Aorta (tissue), 5 donors: ENCODE data around the gene RRAS2. TPM values are rescaled to one million over a fixed set of nuclear protein-coding genes. Genes with fewer than 3 reads are reported as not detected.
A peak's percentile ranks its signal among the peaks of the same experiment; 100 is the strongest.

Source experiments
- ATAC-seq: fragments of 200-7000 bp; cut with Tn5 transposase; one replicate; pipeline ENCODE4 v1.9.1; 2022; ENCODE audit warnings: moderate library complexity; ENCODE audit not compliant: low FRiP score
- DNase-seq, 2 donors: peaks; one replicate each; pipeline ENCODE4 v3.0.0-alpha.2; 2020
- H3K27ac ChIP-seq, 2 donors: one replicate each; pipeline ENCODE4 v1.5.1; 2013; ENCODE audit warnings: low read length in 2 of 2, mild to moderate bottlenecking in 2 of 2, moderate library complexity in 2 of 2, control low read depth in 1 of 2, inconsistent platforms in 1 of 2, low read depth in 1 of 2
- H3K27me3 ChIP-seq, 2 donors: one replicate each; pipeline ENCODE4 v1.6.1; 2013; ENCODE audit warnings: control low read depth in 1 of 2, low read length in 1 of 2, mild to moderate bottlenecking in 1 of 2, moderate library complexity in 1 of 2; ENCODE audit not compliant: insufficient read depth in 2 of 2, control insufficient read depth in 1 of 2
- H3K36me3 ChIP-seq, 2 donors: one replicate each; pipeline ENCODE4 v1.6.1; 2013; ENCODE audit warnings: control low read depth in 1 of 2, low read length in 1 of 2, mild to moderate bottlenecking in 1 of 2; ENCODE audit not compliant: insufficient read depth in 2 of 2, control insufficient read depth in 1 of 2
- H3K4me1 ChIP-seq, 2 donors: one replicate each; pipeline ENCODE4 v1.6.1; 2013; ENCODE audit warnings: low read length in 2 of 2, control low read depth in 1 of 2, mild to moderate bottlenecking in 1 of 2, moderate library complexity in 1 of 2; ENCODE audit not compliant: insufficient read depth in 2 of 2, control insufficient read depth in 1 of 2
- H3K4me3 ChIP-seq, 2 donors: one replicate each; pipeline ENCODE4 v1.5.1; 2013; ENCODE audit warnings: low read length in 2 of 2, control low read depth in 1 of 2, mild to moderate bottlenecking in 1 of 2
- H3K9me3 ChIP-seq: one replicate; pipeline ENCODE4 v1.6.1; 2013; ENCODE audit warnings: mild to moderate bottlenecking, low read length; ENCODE audit not compliant: control insufficient read depth
- WGBS, 2 donors: extraction: QIAGEN DNeasy Blood & Tissue Kit; methylation state at CpG; one replicate each; pipeline ENCODE4 v1.1.7; 2013; 5-methylcytosine and 5-hydroxymethylcytosine counted together
- intact Hi-C, 2 donors: fragments of 100-400 bp; cut with DNase I; formaldehyde crosslinking; loops; one replicate each; pipeline versions ENCODE4 v1.14.2 to v1.15.0; 2022
- polyA plus RNA-seq, 2 donors: library from polyadenylated mRNA; stranded (reverse); fragments of 200-250 nt; gene quantifications; one replicate each; pipeline ENCODE4 v1.2.3, GENCODE V29; 2013
- total RNA-seq, 2 donors: library from RNA; stranded (reverse); fragmentation: NEBNext Ultra II Directional; extraction: Animal tissue kit (Norgen Biotek cat#: 25700); gene quantifications; one replicate each; pipeline ENCODE4 v1.2.1, GENCODE V29; 2021
- donor health status: healthy with polysubstance abuse.
- donor health status: Bipolar disorder and iron deficiency.
- donor health status: DM: no; HTN: no; CAD: no.
- donor health status: DM: no; HTN: no; CAD: no.
- donor health status: DM: yes; HTN: yes; CAD: no.

RRAS2 gene
- total and polyA plus RNA-seq, 4 donors, result 18.0 to 46.7 (median 27.9) TPM

DNA sequence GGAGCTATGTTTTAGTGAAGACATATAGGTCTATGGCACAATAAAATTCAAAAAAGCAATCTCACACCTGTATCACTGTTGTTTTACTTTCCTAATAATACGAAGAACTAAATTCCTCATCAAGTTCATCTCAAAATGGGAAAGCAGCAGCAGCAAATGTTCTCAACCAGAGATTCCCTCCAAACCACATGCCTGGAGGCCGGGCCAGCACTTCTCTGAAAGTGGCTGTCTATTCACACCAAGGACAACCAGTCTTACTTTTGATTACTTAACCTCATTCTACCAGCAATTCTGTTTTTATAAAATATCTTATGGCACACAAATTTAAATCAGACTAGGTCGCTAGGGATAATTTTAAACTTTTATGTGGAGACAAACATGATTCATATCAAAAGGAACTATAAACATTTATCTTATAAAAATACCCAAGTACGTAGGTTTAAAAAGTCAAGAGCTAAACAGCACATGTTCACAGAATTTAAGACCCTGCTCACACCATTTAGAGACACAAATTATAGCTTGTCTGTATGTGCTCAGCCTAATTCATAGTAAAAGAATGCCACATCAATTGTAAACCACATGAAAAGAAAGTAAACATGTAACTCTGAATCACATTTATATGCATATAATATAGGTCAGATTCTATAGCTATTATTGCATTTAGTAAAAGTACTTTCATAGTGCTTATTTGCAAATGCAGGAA lies 46.1 kb downstream of the RRAS2 start:
- 8 to 12% methylated on average over 4 of the region's 4 CpGs for WGBS, 2 donors
- no peak for DNase-seq
- peak overlapping the region in 1 of 2 donors; percentile 54 for H3K27ac ChIP-seq
- intact Hi-C loops, result no loop called here
- H3K4me3 ChIP-seq, result no peak overlapping the region
- peaks cover 5 to 15% of the 10 kb centered on the region in 2 donors for H3K4me1 ChIP-seq
- H3K9me3 ChIP-seq, result no peaks in the 10 kb centered on the region
- no peaks in the 10 kb centered on the region for H3K36me3 ChIP-seq
- ATAC-seq, result no peak
- H3K27me3 ChIP-seq, result no peaks in the 10 kb centered on the region

DNA sequence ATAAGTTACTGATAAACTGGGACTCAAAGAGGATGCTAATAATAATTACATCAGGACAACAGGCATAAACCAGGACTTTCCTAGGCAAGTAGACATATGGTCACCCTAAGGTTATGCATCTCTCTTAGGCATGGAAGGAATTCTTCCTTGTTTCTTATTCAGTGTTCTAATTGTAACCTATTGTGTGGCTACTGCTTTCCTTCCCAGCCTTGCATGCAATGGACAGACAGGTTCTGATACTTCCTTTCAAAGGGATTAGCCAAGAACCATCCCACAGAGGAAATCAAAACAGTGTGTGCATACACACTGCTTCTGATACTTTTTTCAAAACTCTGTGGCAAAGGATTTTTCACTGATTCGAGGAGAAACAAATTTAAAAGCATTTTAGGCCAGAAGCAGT lies 48.3 kb downstream of the RRAS2 start:
- no peaks in the 10 kb centered on the region for H3K9me3 ChIP-seq
- intact Hi-C loops, result no loop called here
- no peak overlapping the region for H3K27ac ChIP-seq
- no peaks in the 10 kb centered on the region for H3K27me3 ChIP-seq
- ATAC-seq (no peak), DNase-seq (no peak)
- H3K36me3 ChIP-seq, result no peaks in the 10 kb centered on the region
- WGBS, 2 donors, result 25 to 38% methylated on average over 1 of the region's 1 CpG
- H3K4me1 ChIP-seq, result peaks cover 5 to 15% of the 10 kb centered on the region in 2 donors
- H3K4me3 ChIP-seq, result no peak overlapping the region

DNA sequence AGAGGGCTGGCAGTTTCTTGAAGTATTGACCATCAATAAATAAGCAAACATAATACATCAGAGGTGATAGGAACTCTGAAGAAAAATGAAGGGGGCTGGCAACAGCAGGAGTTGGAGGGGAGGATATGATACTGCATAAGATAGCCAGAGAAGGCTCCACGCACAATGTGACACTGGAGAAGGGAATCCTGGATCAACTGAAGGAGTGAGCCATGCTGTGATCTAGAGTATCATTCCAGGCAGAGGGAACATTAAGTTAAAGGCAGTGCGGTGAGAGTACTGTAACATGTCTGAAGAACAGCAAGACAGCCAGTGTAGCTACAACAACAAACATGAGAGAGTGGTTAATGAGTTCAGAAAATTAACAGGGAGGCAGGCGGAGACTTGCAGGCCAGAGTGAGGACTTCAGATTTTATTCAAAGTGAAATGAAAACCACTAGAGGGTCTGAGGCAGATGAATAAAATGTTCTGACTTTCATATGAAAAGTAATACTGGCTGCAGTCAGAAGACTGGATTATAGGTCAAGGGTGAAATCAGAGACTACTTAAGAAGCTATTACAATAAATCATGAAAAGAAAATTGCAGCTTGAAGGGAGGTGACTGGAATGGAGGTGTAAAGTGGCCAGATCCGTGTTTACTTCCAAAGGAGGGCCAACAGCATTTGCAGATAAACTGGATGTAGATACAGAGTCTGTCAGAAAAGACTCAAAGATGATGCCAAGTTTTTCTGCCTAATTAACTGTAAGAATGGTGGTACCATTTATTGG lies 49.4 kb downstream of the RRAS2 start:
- intact Hi-C loops, result no loop called here
- Histone ChIP-seq H3K4me3 (no peak overlapping the region), H3K27me3 (no peaks in the 10 kb centered on the region), H3K9me3 (no peaks in the 10 kb centered on the region), H3K27ac (no peak overlapping the region), H3K4me1 (peaks cover 5 to 15% of the 10 kb centered on the region in 2 donors), H3K36me3 (no peaks in the 10 kb centered on the region)
- WGBS, 2 donors, result 93 to 95% methylated on average over 4 of the region's 4 CpGs
- DNase-seq (no peak), ATAC-seq (no peak)

DNA sequence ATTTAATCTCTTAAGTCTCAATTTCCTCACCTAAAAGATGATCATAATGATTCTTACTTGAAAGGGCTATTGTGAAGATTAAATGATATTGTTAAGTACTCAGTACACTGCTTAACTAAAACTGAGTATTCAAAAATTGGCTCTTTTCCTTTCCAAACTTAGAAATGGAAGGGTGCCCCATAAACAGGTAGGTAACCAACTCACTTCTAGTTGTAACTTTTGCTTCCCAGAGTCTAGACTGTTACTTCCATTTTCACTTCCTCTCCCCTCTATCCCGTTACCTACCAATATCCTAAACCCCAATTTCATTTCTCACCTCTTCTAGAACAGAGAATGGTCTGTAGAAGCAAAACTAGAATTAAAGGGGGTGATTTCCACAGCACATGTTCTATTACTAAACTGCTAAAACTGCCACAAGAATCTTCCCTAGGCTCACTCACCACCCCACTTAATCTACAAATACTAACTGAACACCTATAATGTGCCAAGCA lies 50.0 kb downstream of the RRAS2 start:
- intact Hi-C loops, result no loop called here
- no peaks in the 10 kb centered on the region for H3K27me3 ChIP-seq
- DNase-seq (no peak), ATAC-seq (no peak)
- peaks cover 5 to 15% of the 10 kb centered on the region in 2 donors for H3K4me1 ChIP-seq
- H3K4me3 ChIP-seq, result no peak overlapping the region
- WGBS, 2 donors, result 96% methylated on average over 1 of the region's 1 CpG
- no peaks in the 10 kb centered on the region for H3K9me3 ChIP-seq
- no peak overlapping the region for H3K27ac ChIP-seq
- no peaks in the 10 kb centered on the region for H3K36me3 ChIP-seq

DNA sequence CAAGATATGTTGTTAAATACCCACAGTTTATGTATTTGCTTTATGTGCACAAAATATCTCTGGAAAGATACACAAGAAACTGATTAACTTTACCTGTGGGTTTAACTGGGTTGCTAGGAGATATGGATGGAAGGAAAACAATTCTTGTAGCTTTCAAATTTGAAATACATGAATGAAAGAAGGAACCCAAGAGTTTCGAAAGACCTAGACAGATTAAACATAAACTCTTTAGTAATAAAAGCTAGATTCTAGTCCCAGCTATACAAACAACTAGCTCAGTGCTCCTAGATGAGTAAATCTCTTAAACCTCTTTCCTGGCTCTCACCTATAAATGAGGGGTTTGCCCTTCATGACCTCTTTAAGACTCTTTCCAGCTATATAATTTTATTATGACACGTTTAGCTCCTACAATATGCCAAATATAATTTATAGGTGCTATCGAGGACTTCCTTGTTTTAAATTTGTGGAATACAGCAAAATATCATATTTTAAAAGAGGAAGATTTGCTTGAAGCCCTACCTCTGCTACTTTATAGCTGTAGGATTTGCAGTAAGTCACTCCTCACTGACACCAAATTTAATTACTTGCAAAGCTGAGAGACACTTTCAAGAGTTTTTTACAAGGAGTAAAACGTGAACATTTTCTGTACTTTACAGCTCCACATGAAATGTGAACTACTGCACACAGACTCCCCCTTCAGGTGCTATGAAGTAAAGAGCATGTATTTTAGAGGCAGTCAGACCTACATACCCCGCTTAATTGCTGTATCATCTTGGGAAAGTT lies 50.7 kb downstream of the RRAS2 start:
- DNase-seq (no peak), ATAC-seq (no peak)
- H3K27me3 ChIP-seq, result no peaks in the 10 kb centered on the region
- H3K4me3 ChIP-seq, result no peak overlapping the region
- intact Hi-C loops, result no loop called here
- H3K9me3 ChIP-seq, result no peaks in the 10 kb centered on the region
- H3K36me3 ChIP-seq, result no peaks in the 10 kb centered on the region
- 29 to 30% methylated on average over 5 of the region's 5 CpGs for WGBS, 2 donors
- peaks cover 2 to 12% of the 10 kb centered on the region in 2 donors for H3K4me1 ChIP-seq
- no peak overlapping the region for H3K27ac ChIP-seq

DNA sequence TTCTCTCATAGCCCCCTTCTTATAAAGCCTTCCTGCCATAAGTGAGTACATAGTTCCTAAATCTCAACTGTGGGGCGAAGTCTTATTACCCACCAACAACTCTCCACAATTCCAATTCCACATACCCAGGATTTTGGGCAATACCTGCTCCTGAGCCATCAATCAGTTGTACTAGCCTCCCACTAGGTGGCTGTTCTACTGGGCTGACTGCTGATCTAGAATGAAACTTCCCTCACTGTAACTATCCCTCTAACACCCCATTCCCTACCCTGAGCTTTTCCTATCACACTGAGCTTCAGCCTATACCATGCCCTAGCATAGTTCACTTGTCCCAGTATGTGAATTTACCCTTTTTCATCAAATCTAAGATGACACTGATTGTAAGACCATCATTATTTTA lies 52.5 kb downstream of the RRAS2 start:
- H3K36me3 ChIP-seq, result no peaks in the 10 kb centered on the region
- WGBS, 2 donors, result 91 to 97% methylated on average over 1 of the region's 1 CpG
- H3K4me3 ChIP-seq, result no peak overlapping the region
- no peaks in the 10 kb centered on the region for H3K9me3 ChIP-seq
- DNase-seq (no peak), ATAC-seq (no peak)
- no peak overlapping the region for H3K27ac ChIP-seq
- peaks cover 2 to 9% of the 10 kb centered on the region in 2 donors for H3K4me1 ChIP-seq
- no peaks in the 10 kb centered on the region for H3K27me3 ChIP-seq
- intact Hi-C loops, result no loop called here

DNA sequence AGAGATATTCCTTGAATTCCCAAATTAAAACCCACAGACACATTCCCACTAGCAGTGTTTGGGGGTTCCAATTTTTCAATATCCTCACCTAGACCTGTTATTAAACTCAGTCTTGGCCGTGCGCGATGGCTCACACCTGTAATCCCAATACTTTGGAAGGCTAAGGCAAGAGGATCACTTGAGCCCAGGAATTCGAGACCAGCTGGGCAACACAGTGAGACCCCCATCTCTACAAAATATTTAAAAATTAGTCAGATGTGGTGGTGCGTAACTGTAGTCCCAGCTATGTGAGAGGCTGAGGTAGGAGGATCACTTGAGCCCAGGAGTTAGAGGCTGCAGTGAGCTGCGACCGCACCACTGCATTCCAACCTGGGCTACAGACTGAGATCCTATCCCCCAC lies 53.3 kb downstream of the RRAS2 start:
- no peaks in the 10 kb centered on the region for H3K27me3 ChIP-seq
- intact Hi-C loops, result no loop called here
- no peak overlapping the region for H3K4me3 ChIP-seq
- peaks cover 2 to 9% of the 10 kb centered on the region in 2 donors for H3K4me1 ChIP-seq
- H3K9me3 ChIP-seq, result no peaks in the 10 kb centered on the region
- 97 to 99% methylated on average over 7 of the region's 7 CpGs for WGBS, 2 donors
- ATAC-seq (no peak), DNase-seq (no peak)
- H3K27ac ChIP-seq, result no peak overlapping the region
- no peaks in the 10 kb centered on the region for H3K36me3 ChIP-seq

DNA sequence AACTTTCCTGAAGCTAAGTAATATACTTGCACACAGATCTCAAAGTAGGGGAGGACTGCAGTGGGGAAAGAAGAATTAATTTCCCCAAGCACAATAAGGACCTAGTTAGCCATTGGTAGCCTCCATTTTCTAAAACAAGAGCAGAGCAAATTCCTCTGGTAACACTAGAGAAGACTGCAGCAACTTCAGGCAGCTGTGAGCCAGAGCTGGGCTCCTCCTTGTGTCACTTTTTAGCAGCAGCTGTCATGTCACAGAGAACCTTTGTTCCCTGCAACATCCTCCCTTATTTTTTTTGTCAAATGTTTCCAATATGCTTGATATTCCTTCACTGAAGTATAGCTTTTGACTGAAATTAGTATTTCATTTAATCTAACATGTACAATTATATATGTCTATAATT lies 54.4 kb downstream of the RRAS2 start:
- ATAC-seq (no peak), DNase-seq (no peak)
- Histone ChIP-seq H3K4me3 (no peak overlapping the region), H3K27ac (no peak overlapping the region), H3K9me3 (no peaks in the 10 kb centered on the region), H3K4me1 (peaks cover 2 to 3% of the 10 kb centered on the region in 2 donors), H3K27me3 (no peaks in the 10 kb centered on the region), H3K36me3 (no peaks in the 10 kb centered on the region)
- intact Hi-C loops, result loop anchor here in 1 of 2 donors (5.0 kb wide), 1 partner anchor 53 kb away; the partner anchor contains the start of gene RRAS2
